Measurements from ENCODE around the gene LARGE1. TPM values are rescaled to one million over a fixed set of nuclear protein-coding genes. Genes with fewer than 3 reads are reported as not detected.
"Not testable (repeated sequence)": the region's sequence is repeated elsewhere in the genome, so short reads cannot be mapped to it uniquely, and the experiment has no call there.

LARGE1 gene
- total and polyA plus RNA-seq, 9 of the 15 experiments (the other 6 are each of a cell fraction or from before 2014, with no cell fraction given), result 0.01 to 0.66 (median 0.14) TPM; not detected in 2

- DNase-seq (ENCODE audit: extremely low read depth in 1 of 4, low spot score in 3 of 4) (no peak), ATAC-seq (no peak), FAIRE-seq (no peak)
- no peaks in the 10 kb centered on the region for H4K20me1 ChIP-seq (replicated peaks; ENCODE audit: control insufficient read depth, insufficient read depth, low read length)
- no TSS peak for BruUV-seq (replicated peaks)
- ChIA-PET POLR2A (no interaction called here), CTCF (ENCODE audit: low intra/inter-chr PET ratio) (no interaction called here)
- no peak overlapping the region for H2AFZ ChIP-seq (ENCODE audit: low read depth, low read length)
- H3K4me3 ChIP-seq, result no peak overlapping the region
- no peak overlapping the region for H3K4me2 ChIP-seq (ENCODE audit: insufficient read depth, low read length)
- no peaks in the 10 kb centered on the region for H3K9me3 ChIP-seq (replicated peaks; ENCODE audit: control insufficient read depth, insufficient read depth, low read depth, low read length)
- no peaks in the 10 kb centered on the region for H3K36me3 ChIP-seq (ENCODE audit: control insufficient read depth, insufficient read depth, low read length)
- no peaks in the 10 kb centered on the region for H3K4me1 ChIP-seq (replicated peaks in 1 of 2; ENCODE audit: control insufficient read depth in 2 of 2, insufficient read depth in 2 of 2, low read length in 2 of 2)
- 0% methylated on average over 2 of the region's 2 CpGs for WGBS (ENCODE audit: insufficient coverage, low coverage, missing lambda C conversion rate)
- no peak for TF ChIP-seq MBD1 (CRISPR knock-in tag; IDR thresholded peaks at IDR 0.05)
- TF ChIP-seq ZNF316 (IDR thresholded peaks at IDR 0.05), result no peak
- TF ChIP-seq TAF7 (tag; IDR thresholded peaks at IDR 0.05), result no peak
- TF ChIP-seq MTA1 (IDR thresholded peaks at IDR 0.05; ENCODE audit: borderline replicate concordance), result no peak
- TF ChIP-seq RAD21 (CRISPR knock-in tag; conservative IDR thresholded peaks at IDR 0.05 in 1 of 2, IDR thresholded peaks at IDR 0.05 in 1 of 2), result no peak
- TF ChIP-seq KDM1A (IDR thresholded peaks at IDR 0.05), result no peak
- TF ChIP-seq, protein P1, sequence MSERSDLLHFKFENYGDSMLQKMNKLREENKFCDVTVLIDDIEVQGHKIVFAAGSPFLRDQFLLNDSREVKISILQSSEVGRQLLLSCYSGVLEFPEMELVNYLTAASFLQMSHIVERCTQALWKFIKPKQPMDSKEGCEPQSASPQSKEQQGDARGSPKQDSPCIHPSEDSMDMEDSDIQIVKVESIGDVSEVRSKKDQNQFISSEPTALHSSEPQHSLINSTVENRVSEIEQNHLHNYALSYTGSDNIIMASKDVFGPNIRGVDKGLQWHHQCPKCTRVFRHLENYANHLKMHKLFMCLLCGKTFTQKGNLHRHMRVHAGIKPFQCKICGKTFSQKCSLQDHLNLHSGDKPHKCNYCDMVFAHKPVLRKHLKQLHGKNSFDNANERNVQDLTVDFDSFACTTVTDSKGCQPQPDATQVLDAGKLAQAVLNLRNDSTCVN (CRISPR knock-in tag; IDR thresholded peaks at IDR 0.05), result no peak
- no peak for TF ChIP-seq NFE2 (IDR thresholded peaks at IDR 0.05; ENCODE audit: low read depth)
- no peak for TF ChIP-seq FUS (optimal IDR thresholded peaks at IDR 0.05; ENCODE audit: low read depth, low read length)
- TF ChIP-seq GATA2 (CRISPR knock-in tag; IDR thresholded peaks at IDR 0.05), result no peak
- TF ChIP-seq PHF8 (IDR thresholded peaks at IDR 0.05; ENCODE audit: borderline replicate concordance, low read length), result no peak
- TF ChIP-seq HDAC8 (tag; IDR thresholded peaks at IDR 0.05), result no peak
- no peaks in the 10 kb centered on the region for H3K9me1 ChIP-seq (ENCODE audit: control insufficient read depth, insufficient read depth, low read length)
- H3K9ac ChIP-seq (ENCODE audit: insufficient read depth in 1 of 2, low read depth in 2 of 2, low read length in 2 of 2), result no peak overlapping the region
- H3K27me3 ChIP-seq (ENCODE audit: control insufficient read depth in 2 of 2, insufficient read depth in 2 of 2, low read length in 2 of 2), result no peaks in the 10 kb centered on the region
- H3K79me2 ChIP-seq (ENCODE audit: control insufficient read depth, insufficient read depth, low read length), result no peaks in the 10 kb centered on the region
- H3K27ac ChIP-seq (ENCODE audit: extremely low read depth, low read depth, low read length), result no peak overlapping the region
- in situ Hi-C loops (cut with MboI) (no loop called here), intact Hi-C loops (cut with micrococcal nuclease) (no loop called here)
Measured at GRCh38 chr22:33461698-33462434, 458.4 kb downstream of the LARGE1 start.

GRCh38 chr22:33461245-33461644 is 459.0 kb downstream of the LARGE1 start:
- in situ Hi-C loops (cut with MboI); H2AFZ ChIP-seq (ENCODE audit: low read depth, low read length); H3K9me1 ChIP-seq (ENCODE audit: control insufficient read depth, insufficient read depth, low read length); H3K27ac ChIP-seq (ENCODE audit: extremely low read depth, low read depth, low read length); DNase-seq (ENCODE audit: extremely low read depth in 1 of 4, low spot score in 3 of 4); H3K79me2 ChIP-seq (ENCODE audit: control insufficient read depth, insufficient read depth, low read length); H4K20me1 ChIP-seq (replicated peaks; ENCODE audit: control insufficient read depth, insufficient read depth, low read length); CTCF ChIA-PET (ENCODE audit: low intra/inter-chr PET ratio); intact Hi-C loops (cut with micrococcal nuclease); H3K36me3 ChIP-seq (ENCODE audit: control insufficient read depth, insufficient read depth, low read length); ATAC-seq; H3K4me2 ChIP-seq (ENCODE audit: insufficient read depth, low read length); H3K9ac ChIP-seq (ENCODE audit: insufficient read depth in 1 of 2, low read depth in 2 of 2, low read length in 2 of 2); H3K9me3 ChIP-seq (replicated peaks; ENCODE audit: control insufficient read depth, insufficient read depth, low read depth, low read length); BruUV-seq (replicated peaks); FAIRE-seq; H3K27me3 ChIP-seq (ENCODE audit: control insufficient read depth in 2 of 2, insufficient read depth in 2 of 2, low read length in 2 of 2); H3K4me1 ChIP-seq (replicated peaks in 1 of 2; ENCODE audit: control insufficient read depth in 2 of 2, insufficient read depth in 2 of 2, low read length in 2 of 2); POLR2A ChIA-PET; H3K4me3 ChIP-seq: not testable (repeated sequence)
- WGBS (ENCODE audit: insufficient coverage, low coverage, missing lambda C conversion rate), result 0% methylated on average over 1 of the region's 1 CpG

All from K562 (cell line).